HFFc6 (cell line): Measurements from ENCODE around the gene TMEM185B. TPM values are rescaled to one million over a fixed set of nuclear protein-coding genes. Genes with fewer than 3 reads are reported as not detected.
A peak's percentile ranks its signal among the peaks of the same experiment; 100 is the strongest.
"Not testable (repeated sequence)": the region's sequence is repeated elsewhere in the genome, so short reads cannot be mapped to it uniquely, and the experiment has no call there.

Experiments
- DNase-seq: peaks from one replicate; pipeline ENCODE4 v3.0.0-alpha.2; 2018
- H3K27ac Mint-ChIP-seq: 2 replicates; pipeline ENCODE4 v1.8.0; 2020; ENCODE audit warnings: mild to moderate bottlenecking, mixed read lengths
- H3K27me3 Mint-ChIP-seq: 2 replicates; pipeline ENCODE4 v1.8.0; 2021; ENCODE audit warnings: mild to moderate bottlenecking, moderate library complexity, mixed read lengths; ENCODE audit not compliant: insufficient read depth
- H3K36me3 Mint-ChIP-seq: 2 replicates; pipeline ENCODE4 v1.8.0; 2021; ENCODE audit warnings: low read depth, mixed read lengths
- H3K4me1 Mint-ChIP-seq: 2 replicates; pipeline ENCODE4 v1.8.0; 2020; ENCODE audit warnings: low read depth, mixed read lengths
- H3K4me3 Mint-ChIP-seq: 2 replicates; pipeline ENCODE4 v1.8.0; 2020; ENCODE audit warnings: mild to moderate bottlenecking, moderate library complexity, mixed read lengths
- H3K9me3 Mint-ChIP-seq: 2 replicates; pipeline ENCODE4 v1.8.0; 2020; ENCODE audit warnings: mild to moderate bottlenecking, mixed read lengths
- CTCF ChIP-seq: fragments of 200-600 bp; sonication (generic); IDR thresholded peaks from 2 replicates; pipeline ENCODE4 v1.5.0; 2021; ENCODE audit warnings: antibody characterized with exemption, mild to moderate bottlenecking
- total RNA-seq, 6 experiments: library from RNA; stranded (reverse); fragmentation: NEBNext Ultra II Directional; extraction: Animal tissue kit (Norgen Biotek cat#: 25700); gene quantifications; 2 replicates in 1 of 6; 3 replicates in 5 of 6; pipeline ENCODE4 v1.2.3, GENCODE V29; 2021

TMEM185B gene
- total RNA-seq, 6 experiments from 2014 or later: 29.2 to 36.4 (median 31.3) TPM

DNA sequence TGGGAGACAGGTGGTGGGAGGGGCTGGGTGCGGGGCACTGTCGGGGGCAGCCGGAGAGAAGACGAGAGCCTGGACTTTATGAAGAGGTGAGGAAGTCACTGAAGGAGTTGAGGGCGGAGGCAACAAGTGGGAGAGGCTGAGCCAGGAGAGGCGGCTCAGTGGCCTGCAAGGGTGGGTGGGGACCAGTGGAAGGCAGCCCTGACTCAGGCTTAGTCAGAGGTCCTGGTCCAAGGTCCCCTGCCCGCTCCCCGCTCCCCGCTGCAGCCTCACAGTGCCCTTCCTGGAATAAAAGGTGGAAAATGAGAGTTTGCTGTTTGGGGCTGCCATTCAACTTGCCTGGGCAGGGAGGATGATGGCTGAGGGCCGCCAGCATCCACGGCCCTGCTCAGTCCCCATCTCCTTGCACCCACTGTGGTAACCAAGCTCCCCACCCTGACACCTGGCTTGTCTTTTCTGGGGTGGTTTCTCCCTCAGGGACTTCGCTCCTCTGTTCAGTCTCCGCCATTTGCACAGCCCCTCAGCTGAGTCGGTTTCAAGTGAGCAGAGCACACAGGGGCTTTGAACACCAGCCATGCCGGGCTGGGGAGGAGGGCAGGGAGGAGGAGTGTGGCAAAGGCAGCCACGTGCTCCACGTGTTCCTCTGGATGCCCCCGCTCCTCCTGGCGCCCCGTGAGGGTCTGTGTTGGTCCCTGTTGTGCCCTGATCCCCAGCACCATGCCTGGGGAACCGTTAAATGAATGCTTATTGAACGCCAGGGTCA is 15.7 kb upstream of the TMEM185B start:
- no peak for TF ChIP-seq CTCF
- Mint-ChIP-seq H3K4me3 (peak overlapping the region; percentile 73), H3K27me3 (no peaks in the 10 kb centered on the region), H3K36me3 (no peaks in the 10 kb centered on the region; the same call in 1 of the 2 replicates), H3K9me3 (no peaks in the 10 kb centered on the region), H3K27ac (peak overlapping the region; percentile 79), H3K4me1 (peaks cover 54% of the 10 kb centered on the region)
- peak; percentile 83 for DNase-seq

GRCh38 chr2:120237491-120237902 is 14.3 kb upstream of the TMEM185B start:
- Mint-ChIP-seq H3K27me3 (no peaks in the 10 kb centered on the region), H3K4me1 (peaks cover 41% of the 10 kb centered on the region), H3K36me3 (no peaks in the 10 kb centered on the region; the same call in 1 of the 2 replicates), H3K9me3 (no peaks in the 10 kb centered on the region), H3K27ac (peak overlapping the region; percentile 79), H3K4me3 (no peak overlapping the region; the same call in 1 of the 2 replicates)
- TF ChIP-seq CTCF: no peak
- peak; percentile 83 for DNase-seq

- no peaks in the 10 kb centered on the region for H3K27me3 Mint-ChIP-seq
- TF ChIP-seq CTCF: no peak
- peaks cover 41% of the 10 kb centered on the region for H3K4me1 Mint-ChIP-seq
- no peaks in the 10 kb centered on the region for H3K9me3 Mint-ChIP-seq
- DNase-seq: no peak
- H3K36me3 Mint-ChIP-seq: no peaks in the 10 kb centered on the region; the same call in 1 of the 2 replicates
- no peak overlapping the region for H3K4me3 Mint-ChIP-seq
- H3K27ac Mint-ChIP-seq: no peak overlapping the region
Observed at GRCh38 chr2:120236791-120237190, 13.6 kb upstream of the TMEM185B start.

- H3K36me3 Mint-ChIP-seq: no peaks in the 10 kb centered on the region; the same call in 1 of the 2 replicates
- DNase-seq: no peak
- H3K4me3 Mint-ChIP-seq: no peak overlapping the region
- H3K4me1 Mint-ChIP-seq: peaks cover 41% of the 10 kb centered on the region
- TF ChIP-seq CTCF: no peak
- no peaks in the 10 kb centered on the region for H3K9me3 Mint-ChIP-seq
- H3K27me3 Mint-ChIP-seq: no peaks in the 10 kb centered on the region
- no peak overlapping the region for H3K27ac Mint-ChIP-seq
Observed at GRCh38 chr2:120236316-120236715, 13.1 kb upstream of the TMEM185B start.

DNA sequence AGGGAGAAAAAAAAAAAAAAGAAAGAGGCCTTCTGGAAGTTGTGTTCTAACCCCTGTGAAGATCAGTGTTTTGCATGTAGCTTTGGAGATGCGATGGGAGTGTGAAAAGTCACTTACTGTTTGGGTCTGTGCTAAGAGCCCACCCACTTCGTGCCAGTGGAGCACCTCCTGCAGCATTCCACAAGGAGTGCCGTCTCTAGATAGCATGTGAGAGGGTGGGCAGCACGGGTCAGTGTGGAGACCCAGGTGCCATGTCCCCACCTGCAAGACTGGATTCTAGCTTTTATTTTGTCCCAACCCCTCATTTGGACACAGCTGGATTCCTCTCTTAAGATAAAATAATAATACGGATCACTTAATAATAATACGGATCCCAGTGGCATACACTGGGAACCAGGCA is 12.5 kb upstream of the TMEM185B start:
- no peak overlapping the region for H3K4me3 Mint-ChIP-seq
- peaks cover 39% of the 10 kb centered on the region for H3K4me1 Mint-ChIP-seq
- H3K36me3 Mint-ChIP-seq: no peaks in the 10 kb centered on the region; the same call in 1 of the 2 replicates
- no peak for TF ChIP-seq CTCF
- no peaks in the 10 kb centered on the region for H3K9me3 Mint-ChIP-seq
- no peak overlapping the region for H3K27ac Mint-ChIP-seq
- DNase-seq: no peak
- no peaks in the 10 kb centered on the region for H3K27me3 Mint-ChIP-seq

- peaks cover 35% of the 10 kb centered on the region for H3K4me1 Mint-ChIP-seq
- not testable (repeated sequence) for H3K36me3 Mint-ChIP-seq, H3K4me3 Mint-ChIP-seq, H3K27ac Mint-ChIP-seq, DNase-seq, H3K27me3 Mint-ChIP-seq, H3K9me3 Mint-ChIP-seq
Observed at GRCh38 chr2:120235158-120235557, 12.0 kb upstream of the TMEM185B start.
